GM12878 (cell line): ENCODE measurements around the gene AGAP3. TPM values are rescaled to one million over a fixed set of nuclear protein-coding genes. Genes with fewer than 3 reads are reported as not detected.

Experiments
- ATAC-seq: fragments of 200-7000 bp; cut with Tn5 transposase; 3 replicates; pipeline ENCODE4 v1.9.1; 2020; ENCODE audit warnings: mild to moderate bottlenecking, moderate library complexity
- BruUV-seq: library from RNA; stranded (reverse); fragments of 400-500 nt; replicated peaks from 2 replicates; lab custom pipeline; 2021; lab: Mats Ljungman, UMichigan
- CTCF ChIA-PET: fragments of 300-600 bp; sonication (Branson Sonifier 250); formaldehyde crosslinking; extraction: SDS; loops from one replicate; lab custom pipeline; 2021; ENCODE audit warnings: inconsistent platforms; lab: Yijun Ruan, JAX
- POLR2A ChIA-PET: fragments of 350-600 bp; formaldehyde crosslinking; extraction: SDS; loops from one replicate; lab custom pipeline; 2021; ENCODE audit warnings: inconsistent platforms; lab: Charles Lee
- RAD21 ChIA-PET: fragments of 300-600 bp; sonication (Branson Sonifier 250); formaldehyde crosslinking; loops from one replicate; lab custom pipeline; 2023; ENCODE audit warnings: antibody characterized with exemption; ENCODE audit not compliant: unreplicated experiment; lab: Charles Lee
- SMC1A ChIA-PET: fragments of 300-600 bp; sonication (Branson Sonifier 250); formaldehyde crosslinking; loops from one replicate; lab custom pipeline; 2023; ENCODE audit not compliant: unreplicated experiment, uncharacterized antibody; lab: Charles Lee
- DNase-seq: peaks from one replicate; pipeline ENCODE4 v3.0.0-alpha.2; 2011; ENCODE audit warnings: low read depth, low spot score
- FAIRE-seq: peaks from 3 replicates; lab custom pipeline; 2011; peaks lifted over from hg19 to GRCh38; lab: Jason Lieb, UNC
- H2AFZ ChIP-seq: 2 replicates; pipeline ENCODE4 v1.6.0; 2011; ENCODE audit warnings: low read depth, low read length, control low read depth; ENCODE audit not compliant: control insufficient read depth
- H3K27ac ChIP-seq: 2 replicates; pipeline ENCODE4 v1.5.1; 2011; ENCODE audit warnings: control low read depth; ENCODE audit not compliant: control insufficient read depth, insufficient read depth
- H3K27me3 ChIP-seq, 2 experiments: replicated peaks in 1 of 2; 2 replicates each; pipeline versions ENCODE4 v1.6.0 to v1.6.1; 2011; ENCODE audit warnings: low read length in 1 of 2; ENCODE audit not compliant: control insufficient read depth in 2 of 2, insufficient read depth in 2 of 2
- H3K36me3 ChIP-seq, 2 experiments: 2 replicates each; pipeline ENCODE4 v1.5.1; 2011; ENCODE audit warnings: low read length in 1 of 2; ENCODE audit not compliant: control insufficient read depth in 2 of 2, insufficient read depth in 2 of 2
- H3K4me1 ChIP-seq: 2 replicates; pipeline ENCODE4 v1.6.1; 2011; ENCODE audit warnings: mild to moderate bottlenecking, low read length, moderate library complexity, mixed read lengths; ENCODE audit not compliant: control insufficient read depth, insufficient read depth
- H3K4me2 ChIP-seq: 2 replicates; pipeline ENCODE4 v1.6.0; 2011; ENCODE audit warnings: control low read depth; ENCODE audit not compliant: control insufficient read depth, insufficient read depth
- H3K4me3 ChIP-seq: fragments of 200-600 bp; sonication (generic); 2 replicates; pipeline ENCODE4 v1.5.1; 2016
- H3K79me2 ChIP-seq: 2 replicates; pipeline ENCODE4 v1.6.0; 2011; ENCODE audit warnings: low read length; ENCODE audit not compliant: control insufficient read depth, insufficient read depth
- H3K9ac ChIP-seq: 2 replicates; pipeline ENCODE4 v1.8.0; 2011; ENCODE audit warnings: low read length, control low read depth, mixed read lengths; ENCODE audit not compliant: control insufficient read depth, insufficient read depth
- H3K9me3 ChIP-seq: replicated peaks from 3 replicates; pipeline ENCODE4 v1.5.1; 2011; ENCODE audit warnings: mild to moderate bottlenecking, low read length; ENCODE audit not compliant: control insufficient read depth, insufficient read depth
- H4K20me1 ChIP-seq: 2 replicates; pipeline ENCODE4 v1.6.0; 2011; ENCODE audit not compliant: control insufficient read depth, insufficient read depth
- BCL3 ChIP-seq: IDR thresholded peaks from 2 replicates; pipeline ENCODE4 v1.6.1; 2011; ENCODE audit warnings: borderline replicate concordance, low read depth, mild to moderate bottlenecking, moderate library complexity, low read length; ENCODE audit not compliant: insufficient read depth, poor library complexity, severe bottlenecking
- IKZF1 ChIP-seq: fragments of 450-650 bp; conservative IDR thresholded peaks from 2 replicates; pipeline ENCODE4 v1.6.1; 2017; ENCODE audit warnings: antibody characterized with exemption, mild to moderate bottlenecking
- JUNB ChIP-seq: IDR thresholded peaks from 2 replicates; pipeline ENCODE4 v1.6.1; 2016; ENCODE audit warnings: antibody characterized with exemption, mild to moderate bottlenecking
- NFIC ChIP-seq: IDR thresholded peaks from 2 replicates; pipeline ENCODE4 v1.6.1; 2012; ENCODE audit warnings: low read depth, mild to moderate bottlenecking, inconsistent platforms, low read length, moderate library complexity
- NFYB ChIP-seq: IDR thresholded peaks from 2 replicates; pipeline ENCODE4 v1.6.1; 2011; ENCODE audit warnings: low read depth, mild to moderate bottlenecking, low read length, improper control_type of control experiment, moderate library complexity; ENCODE audit not compliant: insufficient read depth
- NKRF ChIP-seq: fragments of 450-650 bp; conservative IDR thresholded peaks from 2 replicates; pipeline ENCODE4 v1.6.1; 2017; ENCODE audit warnings: mild to moderate bottlenecking, moderate library complexity
- POU2F2 ChIP-seq: IDR thresholded peaks from 3 replicates; pipeline ENCODE4 v1.6.1; 2011; ENCODE audit warnings: low read depth, mild to moderate bottlenecking, low read length, borderline replicate concordance
- SMAD1 ChIP-seq: fragments of 450-650 bp; IDR thresholded peaks from 2 replicates; pipeline ENCODE4 v1.6.1; 2018; ENCODE audit warnings: mild to moderate bottlenecking, low read depth; ENCODE audit not compliant: partially characterized antibody
- SP1 ChIP-seq: IDR thresholded peaks from one replicate; pipeline ENCODE4 v1.6.1; 2011; ENCODE audit warnings: low read depth, low read length
- TCF12 ChIP-seq: IDR thresholded peaks from 2 replicates; pipeline ENCODE4 v1.6.1; 2011; ENCODE audit warnings: low read depth, mild to moderate bottlenecking, low read length
- TCF3 ChIP-seq: IDR thresholded peaks from 2 replicates; pipeline ENCODE4 v1.6.1; 2012; ENCODE audit warnings: low read depth, mild to moderate bottlenecking, low read length, borderline replicate concordance; ENCODE audit not compliant: insufficient read depth
- ZBTB11 ChIP-seq: fragments of 450-650 bp; formaldehyde crosslinking; IDR thresholded peaks from 2 replicates; pipeline ENCODE4 v1.5.0; 2022; ENCODE audit warnings: mild to moderate bottlenecking, missing genetic modification characterization
- WGBS: methylation state at CpG from one replicate; pipeline ENCODE4 v1.1.6; 2016; ENCODE audit warnings: low lambda C conversion rate; ENCODE audit not compliant: insufficient replicate concordance, insufficient coverage; ENCODE audit errors: missing lambda C conversion rate; 5-methylcytosine and 5-hydroxymethylcytosine counted together
- in situ Hi-C: fragments of 300-500 bp; cut with MboI; formaldehyde crosslinking; loops from 9 replicates; pipeline ENCODE4 v1.14.3; 2018; ENCODE audit warnings: mixed read lengths
- intact Hi-C: fragments of 100-400 bp; cut with micrococcal nuclease; formaldehyde crosslinking; loops from one replicate; pipeline ENCODE4 v1.14.2; 2022; ENCODE audit not compliant: unreplicated experiment
- polyA plus RNA-seq, 11 experiments: library from polyadenylated mRNA; depleted of rRNA in 4 of 11; unstranded in 6 of 11; stranded (reverse) in 5 of 11; fragments of >200 nt; fragmentation: Nextera tagmentation in 4 of 11; fragmentation: Illumina TruSeq in 1 of 11; extraction: Ambion mirVana in 4 of 11; extraction: Trizol in 1 of 11; gene quantifications; 1 replicate in 1 of 11; 2 replicates in 10 of 11; pipeline versions ENCODE4 v1.2.1 to v1.2.3, GENCODE V29; 2011 to 2016; ENCODE audit warnings: inconsistent platforms in 2 of 11, missing spikeins in 2 of 11, low read depth in 1 of 11
- total RNA-seq, 4 experiments: library from RNA; depleted of rRNA in 3 of 4; stranded (reverse); fragments of >200 nt in 3 of 4; fragmentation: Illumina TruSeq in 1 of 4; extraction: Trizol in 1 of 4; gene quantifications; 2 replicates each; pipeline versions ENCODE4 v1.2.1 to v1.2.3, GENCODE V29; 2013 to 2021

AGAP3 gene
- total and polyA plus RNA-seq, 10 of the 15 experiments (the other 5 are each of a cell fraction or from before 2014, with no cell fraction given): 1.8 to 68.1 (median 15.7) TPM

GRCh38 chr7:151085691-151086620 is at the start of gene AGAP3 (continued):
- no peak for TF ChIP-seq NFYB
- TF ChIP-seq SP1: no peak
- TF ChIP-seq IKZF1: peak; percentile 48; the same call in 1 of the 2 replicates
- 0 out of 3 replicates have a peak, but pooled peaks have one; percentile 53 for TF ChIP-seq POU2F2
- TF ChIP-seq SMAD1: no peak
- TF ChIP-seq TCF3: 0 out of 2 replicates have a peak, but pooled peaks have one; percentile 31

GRCh38 chr7:151038951-151039849 is 47.1 kb upstream of the AGAP3 start:
- RAD21 ChIA-PET: no interaction called here
- SMC1A ChIA-PET: no interaction called here
- no peaks in the 10 kb centered on the region for H4K20me1 ChIP-seq
- POLR2A ChIA-PET: interaction anchor here (0.6 kb wide), 1 partner anchor 51 kb away, joined by 4 read pairs; no protein-coding TSS in a partner anchor
- H3K9me3 ChIP-seq: no peaks in the 10 kb centered on the region
- no peak overlapping the region for H3K27ac ChIP-seq
- in situ Hi-C loops: no loop called here
- no peak overlapping the region for H3K4me2 ChIP-seq
- whole genome bisulfite sequencing: 63% methylated on average over 12 of the region's 12 CpGs
- no peaks in the 10 kb centered on the region for H3K27me3 ChIP-seq
- no peaks in the 10 kb centered on the region for H3K4me1 ChIP-seq
- no peaks in the 10 kb centered on the region for H3K79me2 ChIP-seq
- DNase-seq (no peak), FAIRE-seq (no peak), ATAC-seq (peak; percentile 78)
- H3K36me3 ChIP-seq: no peaks in the 10 kb centered on the region; a peak in 1 of 4 replicates
- intact Hi-C loops: no loop called here
- H3K9ac ChIP-seq: no peak overlapping the region
- BruUV-seq: no TSS peak
- no peak overlapping the region for H3K4me3 ChIP-seq
- CTCF ChIA-PET: interaction anchor here (1.2 kb wide), 1 partner anchor 10 kb away, joined by 3 read pairs; no protein-coding TSS in a partner anchor
- H2AFZ ChIP-seq: no peak overlapping the region
- no peak for TF ChIP-seq TCF12
- no peak for TF ChIP-seq JUNB
- no peak for TF ChIP-seq NKRF
- no peak for TF ChIP-seq ZBTB11 (CRISPR knock-in tag)
- no peak for TF ChIP-seq NFIC
- no peak for TF ChIP-seq BCL3
